Measurements from ENCODE around the gene PIK3AP1. TPM values are rescaled to one million over a fixed set of nuclear protein-coding genes. Genes with fewer than 3 reads are reported as not detected.

The PIK3AP1 gene
- total and polyA plus RNA-seq, 10 of the 15 experiments (the other 5 are each of a cell fraction or from before 2014, with no cell fraction given) = 26.2 to 306 (median 119) TPM

GRCh38 chr10:96700374-96701099 is 19.8 kb downstream of the PIK3AP1 start:
- no peaks in the 10 kb centered on the region for H4K20me1 ChIP-seq (ENCODE audit: control insufficient read depth, insufficient read depth)
- peak overlapping the region; percentile 86 for H3K4me2 ChIP-seq (ENCODE audit: control insufficient read depth, insufficient read depth)
- in situ Hi-C loops (cut with MboI) = no loop called here
- TF ChIP-seq ZNF24 (IDR thresholded peaks at IDR 0.05) (no peak), MTA2 (IDR thresholded peaks at IDR 0.05; ENCODE audit: low read depth) (0 out of 2 replicates have a peak, but pooled peaks have one; percentile 22), CHD4 (IDR thresholded peaks at IDR 0.05) (no peak), TCF3 (IDR thresholded peaks at IDR 0.05; ENCODE audit: borderline replicate concordance, insufficient read depth, low read depth, low read length) (no peak), RAD51 (IDR thresholded peaks at IDR 0.05) (no peak), BMI1 (IDR thresholded peaks at IDR 0.05; ENCODE audit: borderline replicate concordance) (no peak), MEF2B (IDR thresholded peaks at IDR 0.05; ENCODE audit: partially characterized antibody, poor library complexity, severe bottlenecking) (peak; percentile 97), RCOR1 (conservative IDR thresholded peaks at IDR 0.05; ENCODE audit: low read depth, low read length) (no peak), CEBPB (IDR thresholded peaks at IDR 0.05; ENCODE audit: borderline replicate concordance in 1 of 2, low read depth in 2 of 2, low read length in 2 of 2) (no peak), IRF4 (IDR thresholded peaks at IDR 0.05; ENCODE audit: low read depth, low read length) (no peak), TBL1XR1 (IDR thresholded peaks at IDR 0.05; ENCODE audit: low read depth, low read length) (peak; percentile 84), HDAC6 (IDR thresholded peaks at IDR 0.05; ENCODE audit: unreplicated experiment) (no peak), TCF7 (IDR thresholded peaks at IDR 0.05; ENCODE audit: borderline replicate concordance) (no peak), ZBTB11 (CRISPR knock-in tag; IDR thresholded peaks at IDR 0.05) (no peak)
- TF ChIP-seq, protein P1, sequence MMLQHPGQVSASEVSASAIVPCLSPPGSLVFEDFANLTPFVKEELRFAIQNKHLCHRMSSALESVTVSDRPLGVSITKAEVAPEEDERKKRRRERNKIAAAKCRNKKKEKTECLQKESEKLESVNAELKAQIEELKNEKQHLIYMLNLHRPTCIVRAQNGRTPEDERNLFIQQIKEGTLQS (IDR thresholded peaks at IDR 0.05; ENCODE audit: borderline replicate concordance, extremely low read depth, low read depth, low read length) = no peak
- TF ChIP-seq, protein P2, sequence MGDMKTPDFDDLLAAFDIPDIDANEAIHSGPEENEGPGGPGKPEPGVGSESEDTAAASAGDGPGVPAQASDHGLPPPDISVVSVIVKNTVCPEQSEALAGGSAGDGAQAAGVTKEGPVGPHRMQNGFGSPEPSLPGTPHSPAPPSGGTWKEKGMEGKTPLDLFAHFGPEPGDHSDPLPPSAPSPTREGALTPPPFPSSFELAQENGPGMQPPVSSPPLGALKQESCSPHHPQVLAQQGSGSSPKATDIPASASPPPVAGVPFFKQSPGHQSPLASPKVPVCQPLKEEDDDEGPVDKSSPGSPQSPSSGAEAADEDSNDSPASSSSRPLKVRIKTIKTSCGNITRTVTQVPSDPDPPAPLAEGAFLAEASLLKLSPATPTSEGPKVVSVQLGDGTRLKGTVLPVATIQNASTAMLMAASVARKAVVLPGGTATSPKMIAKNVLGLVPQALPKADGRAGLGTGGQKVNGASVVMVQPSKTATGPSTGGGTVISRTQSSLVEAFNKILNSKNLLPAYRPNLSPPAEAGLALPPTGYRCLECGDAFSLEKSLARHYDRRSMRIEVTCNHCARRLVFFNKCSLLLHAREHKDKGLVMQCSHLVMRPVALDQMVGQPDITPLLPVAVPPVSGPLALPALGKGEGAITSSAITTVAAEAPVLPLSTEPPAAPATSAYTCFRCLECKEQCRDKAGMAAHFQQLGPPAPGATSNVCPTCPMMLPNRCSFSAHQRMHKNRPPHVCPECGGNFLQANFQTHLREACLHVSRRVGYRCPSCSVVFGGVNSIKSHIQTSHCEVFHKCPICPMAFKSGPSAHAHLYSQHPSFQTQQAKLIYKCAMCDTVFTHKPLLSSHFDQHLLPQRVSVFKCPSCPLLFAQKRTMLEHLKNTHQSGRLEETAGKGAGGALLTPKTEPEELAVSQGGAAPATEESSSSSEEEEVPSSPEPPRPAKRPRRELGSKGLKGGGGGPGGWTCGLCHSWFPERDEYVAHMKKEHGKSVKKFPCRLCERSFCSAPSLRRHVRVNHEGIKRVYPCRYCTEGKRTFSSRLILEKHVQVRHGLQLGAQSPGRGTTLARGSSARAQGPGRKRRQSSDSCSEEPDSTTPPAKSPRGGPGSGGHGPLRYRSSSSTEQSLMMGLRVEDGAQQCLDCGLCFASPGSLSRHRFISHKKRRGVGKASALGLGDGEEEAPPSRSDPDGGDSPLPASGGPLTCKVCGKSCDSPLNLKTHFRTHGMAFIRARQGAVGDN (IDR thresholded peaks at IDR 0.05) = peak; percentile 75

More at GRCh38 chr10:96700374-96701099, 19.8 kb downstream of the PIK3AP1 start:
- H3K9me3 ChIP-seq (replicated peaks; ENCODE audit: control insufficient read depth, insufficient read depth, low read length) = no peaks in the 10 kb centered on the region
- H3K9ac ChIP-seq (ENCODE audit: control insufficient read depth, insufficient read depth, low read length) = peak overlapping the region; percentile 75
- peak; percentile 78 for ATAC-seq
- FAIRE-seq = no peak
- CTCF ChIA-PET = interaction anchor here (0.6 to 11.7 kb wide), 6 partner anchors 8 to 915 kb away, joined by 4 to 133 read pairs (median 4); no protein-coding TSS in a partner anchor
- SMC1A ChIA-PET (ENCODE audit: uncharacterized antibody, unreplicated experiment) = interaction anchor here (1.0 to 11.6 kb wide), 13 partner anchors 9 to 58 kb away, joined by 3 to 233 read pairs (median 6); no protein-coding TSS in a partner anchor
- H3K27me3 ChIP-seq (replicated peaks in 1 of 2; ENCODE audit: control insufficient read depth in 2 of 2, insufficient read depth in 2 of 2, low read length in 1 of 2) = no peaks in the 10 kb centered on the region
- BruUV-seq (replicated peaks) = no TSS peak
- peak overlapping the region; percentile 82 for H3K4me3 ChIP-seq
- H3K79me2 ChIP-seq (ENCODE audit: control insufficient read depth, insufficient read depth, low read length) = peaks cover 81% of the 10 kb centered on the region
- peak overlapping the region; percentile 40 for H2AFZ ChIP-seq (ENCODE audit: control insufficient read depth, low read depth, low read length)
- WGBS (ENCODE audit: insufficient coverage, insufficient replicate concordance, low lambda C conversion rate, missing lambda C conversion rate) = under 1% methylated on average over 13 of the region's 13 CpGs
- no peak for DNase-seq (ENCODE audit: low read depth, low spot score)
- no peaks in the 10 kb centered on the region for H3K36me3 ChIP-seq (ENCODE audit: control insufficient read depth in 2 of 2, insufficient read depth in 2 of 2, low read length in 1 of 2)
- POLR2A ChIA-PET = interaction anchor here (0.7 to 9.2 kb wide), 8 partner anchors 8 to 427 kb away, joined by 3 to 138 read pairs (median 4); no protein-coding TSS in a partner anchor
- RAD21 ChIA-PET (ENCODE audit: unreplicated experiment) = interaction anchor here (0.7 to 11.6 kb wide), 9 partner anchors 9 to 54 kb away, joined by 3 to 176 read pairs (median 4); partner anchors contain the start of gene PIK3AP1
- peak overlapping the region; percentile 85 for H3K27ac ChIP-seq (ENCODE audit: control insufficient read depth, insufficient read depth)
- intact Hi-C loops (cut with micrococcal nuclease; ENCODE audit: unreplicated experiment) = loop anchor here (1.0 to 2.0 kb wide), 3 partner anchors 20 to 48 kb away; partner anchors contain the start of gene PIK3AP1
- H3K4me1 ChIP-seq (ENCODE audit: control insufficient read depth, insufficient read depth, low read length) = peaks cover 45% of the 10 kb centered on the region

All from GM12878 (cell line).